ENCODE results near the gene FSD2.

Gene FSD2, protein sequence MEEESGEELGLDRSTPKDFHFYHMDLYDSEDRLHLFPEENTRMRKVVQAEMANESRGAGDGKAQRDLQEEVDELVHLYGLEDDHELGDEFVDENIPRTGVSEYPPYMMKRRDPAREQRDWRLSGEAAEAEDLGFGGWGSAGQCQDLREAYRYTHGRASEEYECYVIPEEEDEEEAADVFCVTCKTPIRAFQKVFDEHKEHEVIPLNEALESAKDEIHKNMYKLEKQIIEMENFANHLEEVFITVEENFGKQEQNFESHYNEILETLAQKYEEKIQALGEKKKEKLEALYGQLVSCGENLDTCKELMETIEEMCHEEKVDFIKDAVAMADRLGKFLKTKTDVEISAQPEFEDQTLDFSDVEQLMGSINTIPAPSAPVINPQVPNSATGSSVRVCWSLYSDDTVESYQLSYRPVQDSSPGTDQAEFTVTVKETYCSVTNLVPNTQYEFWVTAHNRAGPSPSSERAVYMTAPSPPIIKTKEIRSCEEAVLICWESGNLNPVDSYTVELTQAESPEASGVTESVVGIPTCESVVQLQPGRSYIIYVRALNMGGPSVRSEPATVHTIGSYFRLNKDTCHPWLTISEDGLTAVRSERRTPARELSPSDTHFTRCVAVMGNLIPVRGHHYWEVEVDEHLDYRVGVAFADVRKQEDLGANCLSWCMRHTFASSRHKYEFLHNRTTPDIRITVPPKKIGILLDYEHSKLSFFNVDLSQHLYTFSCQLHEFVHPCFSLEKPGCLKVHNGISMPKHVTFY

DNA sequence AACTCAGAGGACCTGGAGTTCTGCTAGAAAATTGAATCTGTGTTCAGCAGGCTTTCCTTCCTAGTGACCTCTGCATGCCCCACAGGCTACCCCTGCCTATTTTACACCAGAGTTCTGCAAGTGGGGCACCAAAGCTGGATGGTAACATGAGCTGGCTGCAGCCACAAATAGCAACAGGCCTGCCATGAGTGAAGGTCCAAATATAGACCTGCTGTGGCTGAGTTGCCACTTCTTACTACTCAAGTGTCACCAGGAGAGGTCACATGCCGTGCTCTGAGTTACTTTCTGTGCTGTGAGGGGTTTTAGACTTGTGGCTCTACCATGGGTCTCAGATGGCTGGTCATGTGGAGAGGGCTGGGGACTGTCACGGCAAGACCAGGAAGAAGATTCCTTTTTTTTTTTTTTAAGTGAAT is at the start of gene FSD2:
Gene FSD2 (minus strand): TSS at position 76 of the 413 bp plus-strand sequence. CDS start 18,679 bp downstream, outside the sequence.
- DNase-seq (ENCODE audit: low read depth), result no peak

DNA sequence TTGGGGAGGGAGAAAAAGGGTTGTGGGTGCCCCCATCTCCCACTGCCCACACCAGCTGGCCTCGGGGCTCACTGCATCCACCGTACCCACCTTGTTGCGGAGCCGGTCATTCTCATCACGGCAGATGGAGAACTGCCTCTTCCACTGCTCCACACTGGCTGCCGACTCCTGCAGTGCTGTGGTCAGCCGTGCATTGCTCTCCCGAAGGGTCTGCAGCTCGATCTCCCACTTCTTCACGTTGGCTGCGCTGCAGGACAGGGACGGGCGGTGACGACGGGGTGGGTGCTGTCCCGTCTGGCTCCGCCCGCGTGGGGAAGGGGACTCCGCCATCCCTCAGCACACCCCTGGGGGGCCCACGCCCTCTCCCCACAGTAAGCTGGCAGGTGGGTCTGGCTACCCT is 48.7 kb upstream of the FSD2 start:
- DNase-seq (ENCODE audit: low read depth), result no peak

DNA sequence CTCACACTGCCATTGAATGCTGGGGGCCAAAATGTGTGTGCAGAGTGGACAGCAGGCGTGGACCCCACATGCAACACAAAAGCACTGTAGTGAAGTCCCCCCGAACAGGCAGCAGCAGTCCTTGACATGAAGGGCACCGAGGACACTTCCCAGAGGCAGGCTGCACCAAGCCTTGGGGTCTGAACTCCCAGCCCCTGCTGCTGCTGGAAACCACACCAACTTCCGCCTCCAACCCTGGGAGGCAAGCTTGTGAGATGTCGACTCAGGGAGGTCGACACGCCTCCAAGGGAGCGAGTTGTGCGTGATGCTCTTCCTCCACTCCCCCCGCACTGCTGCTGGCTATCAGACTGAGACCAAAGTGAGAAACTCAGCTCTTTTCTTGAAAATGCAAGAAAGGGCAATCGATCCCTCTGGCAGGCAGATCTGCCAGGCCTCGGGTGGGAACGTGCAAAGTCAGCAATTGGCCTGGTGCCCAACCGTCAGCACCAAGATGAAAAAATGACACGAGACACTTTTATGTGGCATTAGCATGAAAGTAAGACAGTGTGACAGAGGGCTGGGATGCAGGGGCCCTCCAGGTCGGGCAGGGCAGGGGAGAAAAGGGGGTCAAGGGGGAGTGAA is 47.2 kb upstream of the FSD2 start:
- DNase-seq (ENCODE audit: low read depth), result no peak

- no peak for DNase-seq (ENCODE audit: low read depth)
Observed at GRCh38 chr15:82851981-82852511, 46.2 kb upstream of the FSD2 start.

- DNase-seq (ENCODE audit: low read depth), result no peak
Observed at GRCh38 chr15:82851306-82851850, 45.5 kb upstream of the FSD2 start.

DNA sequence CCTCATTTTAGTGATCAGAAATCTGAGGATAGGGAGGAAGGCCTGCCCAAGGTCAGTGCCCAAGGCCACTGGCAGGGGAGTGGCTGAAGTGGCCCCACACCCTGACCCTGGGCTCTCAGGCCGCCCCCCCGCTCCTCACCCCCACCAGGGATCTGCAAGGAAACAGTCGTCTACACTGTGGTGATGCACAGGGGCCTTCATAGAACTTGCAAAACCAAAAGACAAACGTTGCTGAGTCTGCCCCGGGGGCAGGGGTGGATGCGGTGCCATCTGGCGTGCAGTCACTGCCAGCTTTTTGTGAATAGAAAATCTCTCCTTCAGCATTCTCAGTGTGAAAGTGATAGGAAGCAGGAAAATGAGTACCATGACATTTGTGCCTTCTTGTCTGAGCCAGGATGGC is 44.9 kb upstream of the FSD2 start:
- DNase-seq (ENCODE audit: low read depth), result no peak

- DNase-seq (ENCODE audit: low read depth), result no peak
Observed at GRCh38 chr15:82849556-82850512, 44.0 kb upstream of the FSD2 start.

DNA sequence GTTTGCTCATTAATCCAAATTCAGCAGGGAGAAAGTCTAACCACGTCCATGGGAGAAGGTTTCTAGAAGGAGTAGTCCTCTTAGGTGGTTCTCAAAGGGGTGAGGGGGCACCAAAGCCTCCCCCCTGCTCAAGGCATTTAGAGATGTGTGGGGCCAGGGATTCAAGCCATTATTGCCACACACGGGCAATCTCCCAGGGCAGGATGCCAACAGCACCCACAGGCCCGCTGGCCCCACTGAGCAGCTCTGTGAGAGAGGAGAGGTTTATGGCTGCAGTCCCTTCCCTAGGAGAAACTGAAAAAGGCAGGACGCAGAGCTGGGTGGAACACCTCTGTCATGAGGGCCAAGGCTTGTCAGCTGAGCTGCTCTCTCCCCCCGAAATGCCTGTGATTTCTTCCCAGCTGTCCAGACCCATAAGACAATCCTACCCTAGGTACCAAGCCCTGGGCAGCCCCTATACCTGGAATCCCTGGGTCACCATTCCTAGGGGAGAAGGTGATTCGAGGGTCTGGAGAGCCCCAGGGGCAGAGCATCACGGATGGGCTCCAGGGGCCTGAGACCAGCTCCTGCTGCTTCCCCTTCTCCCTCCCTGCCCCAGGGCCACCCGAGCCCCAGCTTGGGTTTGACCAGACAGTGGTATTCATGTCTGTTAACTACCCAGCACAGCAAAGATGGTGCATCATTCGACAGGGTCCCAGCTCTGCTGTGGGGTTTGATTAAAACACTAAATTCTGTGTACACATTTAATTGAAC is 42.5 kb upstream of the FSD2 start:
- DNase-seq (ENCODE audit: low read depth), result no peak

DNA sequence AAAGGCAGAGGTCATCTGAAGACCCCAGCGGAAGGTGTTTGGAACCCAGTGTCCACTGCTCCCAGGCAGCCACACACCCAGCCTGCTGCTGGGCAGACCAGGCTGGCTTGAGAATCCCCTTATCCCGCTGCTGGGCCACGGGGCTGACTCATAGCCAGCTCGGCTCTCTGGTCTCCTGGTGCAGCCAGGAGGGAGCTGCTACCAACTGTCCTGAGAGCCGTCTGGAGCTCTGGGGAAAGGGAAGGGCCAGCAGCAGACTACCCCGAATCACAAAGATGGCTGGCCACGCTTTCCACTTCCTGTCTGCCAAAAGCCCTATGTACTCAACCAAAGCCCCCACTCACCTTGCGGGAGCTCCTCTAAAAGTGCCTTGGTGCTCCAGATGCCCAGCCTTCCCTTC is 41.8 kb upstream of the FSD2 start:
- DNase-seq (ENCODE audit: low read depth), result no peak

- DNase-seq (ENCODE audit: low read depth), result no peak
Observed at GRCh38 chr15:82846621-82847020, 40.8 kb upstream of the FSD2 start.

GRCh38 chr15:82845686-82846085 is 39.8 kb upstream of the FSD2 start:
- DNase-seq (ENCODE audit: low read depth), result no peak

DNA sequence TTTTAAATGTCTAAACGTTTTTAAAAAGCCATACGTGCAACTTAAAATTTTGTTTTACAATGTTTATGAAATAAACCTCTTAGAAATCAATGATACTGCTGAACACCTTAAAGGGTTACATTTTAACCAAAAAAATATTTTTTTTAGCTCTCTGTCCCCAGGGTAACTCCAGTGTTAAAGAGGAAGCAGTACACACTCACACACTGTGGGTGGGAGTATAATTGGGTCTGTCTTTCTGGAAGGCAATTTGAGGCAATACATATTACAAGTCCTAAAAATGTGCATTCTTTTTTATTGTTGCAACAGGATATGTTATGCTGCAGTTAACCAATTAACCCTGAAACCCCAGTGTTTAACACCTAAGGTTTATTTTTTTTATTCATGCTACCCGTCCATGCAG is 37.7 kb upstream of the FSD2 start:
- DNase-seq (ENCODE audit: low read depth), result no peak

- DNase-seq (ENCODE audit: low read depth), result no peak
Observed at GRCh38 chr15:82840166-82840565, 34.3 kb upstream of the FSD2 start.

DNA sequence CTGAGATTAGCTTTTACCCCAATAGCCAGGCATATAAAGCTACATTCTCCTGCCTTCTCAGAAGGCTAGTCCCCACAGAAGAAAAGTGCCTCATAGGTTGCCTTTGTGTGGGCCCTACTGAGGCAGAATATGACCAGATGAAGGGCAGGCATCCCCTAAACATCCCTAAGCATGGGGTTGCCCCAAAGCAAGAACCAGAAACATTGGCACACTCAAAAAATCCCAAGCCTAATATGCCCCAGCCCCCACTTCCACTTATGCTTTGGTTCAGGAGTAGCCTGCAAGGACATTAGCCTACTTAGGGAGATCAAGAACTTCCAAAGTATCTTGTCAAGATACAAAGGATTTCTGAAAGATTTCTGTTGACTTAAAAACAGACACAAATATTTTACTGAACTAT is 33.3 kb upstream of the FSD2 start:
- DNase-seq (ENCODE audit: low read depth), result no peak

DNA sequence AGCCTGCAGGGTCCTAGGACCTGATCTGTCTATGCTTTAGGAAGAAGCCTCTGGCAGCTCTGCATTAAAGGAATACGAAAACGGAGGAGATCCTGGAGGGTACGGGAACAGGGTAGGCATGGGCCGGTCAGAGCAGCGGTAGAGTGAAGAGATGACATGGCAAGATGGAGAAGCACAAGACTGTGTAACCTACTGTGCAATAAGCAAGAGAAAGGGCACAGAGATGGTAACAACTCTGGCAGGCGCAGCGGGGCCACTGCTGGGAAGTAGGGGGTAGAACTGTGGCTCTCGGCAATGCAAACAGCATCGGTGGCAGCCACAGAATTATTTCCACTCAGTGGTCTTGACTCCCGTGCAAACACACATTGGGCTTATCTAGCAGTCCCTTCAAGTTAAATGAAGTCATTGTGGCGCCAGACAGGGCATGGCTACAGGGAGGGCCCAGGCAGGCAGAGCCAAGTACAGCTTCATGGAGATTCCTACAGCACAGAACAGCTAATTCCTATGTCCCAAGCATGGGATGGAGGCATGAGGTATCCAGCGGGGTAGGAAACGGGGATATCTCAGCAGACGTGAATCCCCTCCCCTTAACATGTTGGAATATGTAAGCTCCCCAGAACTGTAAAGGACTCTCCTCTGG is 32.3 kb upstream of the FSD2 start:
- DNase-seq (ENCODE audit: low read depth), result no peak

GRCh38 chr15:82835391-82835917 is 29.6 kb upstream of the FSD2 start:
- DNase-seq (ENCODE audit: low read depth), result no peak

DNA sequence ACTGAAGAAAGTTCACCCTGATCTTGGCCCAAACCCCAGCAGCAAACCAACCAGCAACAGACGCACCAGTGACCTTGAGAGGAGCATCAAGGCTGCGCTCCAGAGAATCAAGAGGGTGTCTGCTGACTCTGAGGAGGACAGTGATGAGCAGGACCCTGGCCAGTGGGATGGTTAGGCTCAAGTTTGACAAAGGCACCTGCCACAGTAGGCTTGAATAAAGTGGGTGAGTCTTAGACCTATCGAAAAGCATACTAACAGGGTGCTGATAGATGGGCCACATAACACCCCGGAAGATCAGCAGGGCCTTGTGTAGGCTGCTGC is 27.5 kb upstream of the FSD2 start:
- no peak for DNase-seq (ENCODE audit: low read depth)

DNA sequence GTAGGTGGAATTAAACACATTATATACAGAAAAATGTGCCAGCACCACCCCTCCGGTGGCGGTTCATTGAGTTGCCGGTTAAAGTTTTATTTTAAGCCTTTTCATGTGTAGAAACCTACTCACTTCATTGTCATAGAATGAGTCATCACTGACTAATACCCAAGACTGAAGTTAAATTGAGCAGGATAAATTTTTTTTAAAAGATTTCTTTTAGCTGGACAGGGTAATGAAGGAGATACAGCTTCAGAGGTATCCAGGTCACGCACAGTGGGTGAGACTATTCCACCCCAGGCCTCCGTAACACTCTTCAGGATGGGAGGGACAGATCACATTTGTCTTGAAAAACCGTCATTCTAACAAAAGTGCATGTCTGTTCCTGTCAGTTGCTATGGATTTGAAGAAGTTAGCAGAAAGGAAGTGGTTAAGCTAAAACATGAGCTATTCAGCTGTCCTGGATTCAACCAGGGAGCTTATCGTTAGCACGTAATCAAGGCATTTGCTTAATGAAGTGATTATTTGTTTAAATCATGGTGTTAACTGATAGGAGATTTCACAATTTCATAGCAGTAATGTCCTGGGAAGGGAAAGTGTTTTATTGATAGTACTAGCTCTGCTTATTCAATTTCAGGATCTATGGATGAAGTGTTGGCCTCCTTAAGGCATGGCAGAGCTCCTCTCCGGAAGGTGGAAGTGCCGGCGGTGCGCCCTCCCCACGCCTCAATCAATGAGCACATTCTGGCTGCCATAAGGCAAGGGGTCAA is 26.9 kb upstream of the FSD2 start:
- no peak for DNase-seq (ENCODE audit: low read depth)
